T-helper 2 cell (primary cell): Measurements from ENCODE around the gene SLC35G2.
A peak's percentile ranks its signal among the peaks of the same experiment; 100 is the strongest.
"Not testable (repeated sequence)": the region's sequence is repeated elsewhere in the genome, so short reads cannot be mapped to it uniquely, and the experiment has no call there.

Experiments
- DNase-seq, 5 experiments: peaks; one replicate each; pipeline versions ENCODE4 v3.0.0 to v3.0.0-alpha.2; 2012 to 2022

The SLC35G2 gene

GRCh38 chr3:136835089-136835812 is 16.3 kb downstream of the SLC35G2 start:
- no peak for DNase-seq

GRCh38 chr3:136835813-136836510 is 17.0 kb downstream of the SLC35G2 start:
- no peak for DNase-seq

- DNase-seq = no peak
Measured at GRCh38 chr3:136836511-136837156, 17.7 kb downstream of the SLC35G2 start.

GRCh38 chr3:136838641-136839555 is 20.0 kb downstream of the SLC35G2 start:
- DNase-seq = peak in 1 of 5 experiments; percentile 65

GRCh38 chr3:136839556-136839931 is 20.6 kb downstream of the SLC35G2 start:
- DNase-seq = no peak

GRCh38 chr3:136840252-136840651 is 21.3 kb downstream of the SLC35G2 start:
- no peak for DNase-seq

- DNase-seq = no peak
Measured at GRCh38 chr3:136842294-136842693, 23.4 kb downstream of the SLC35G2 start.

GRCh38 chr3:136844724-136845123 is 25.8 kb downstream of the SLC35G2 start:
- no peak for DNase-seq

- DNase-seq = no peak
Measured at GRCh38 chr3:136852180-136852579, 33.3 kb downstream of the SLC35G2 start.

GRCh38 chr3:136856665-136857064 is 37.7 kb downstream of the SLC35G2 start:
- DNase-seq = no peak

GRCh38 chr3:136858381-136858780 is 39.5 kb downstream of the SLC35G2 start:
- no peak for DNase-seq

- no peak for DNase-seq
Measured at GRCh38 chr3:136860541-136860940, 41.6 kb downstream of the SLC35G2 start.

- DNase-seq = peak; percentile 96 to 99 (median 98)
Measured at GRCh38 chr3:136861890-136862616, 43.1 kb downstream of the SLC35G2 start, which contains the start of gene NCK1. Gene NCK1, plus strand, starts transcription at chr3:136862208. Its CDS starts 65,794 bp downstream, at chr3:136928002.

GRCh38 chr3:136862617-136863322 is 43.8 kb downstream of the SLC35G2 start:
- DNase-seq = peak; percentile 15 to 73 (median 30)

- DNase-seq = no peak
Measured at GRCh38 chr3:136869282-136869681, 50.4 kb downstream of the SLC35G2 start.

GRCh38 chr3:136872258-136872657 is 53.3 kb downstream of the SLC35G2 start:
- not testable (repeated sequence) for DNase-seq

- not testable (repeated sequence) for DNase-seq
Measured at GRCh38 chr3:136879510-136879909, 60.6 kb downstream of the SLC35G2 start.

- peak in 1 of 5 experiments; percentile 41 for DNase-seq
Measured at GRCh38 chr3:136882571-136882970, 63.6 kb downstream of the SLC35G2 start.

- DNase-seq = no peak
Measured at GRCh38 chr3:136883967-136884720, 65.2 kb downstream of the SLC35G2 start.
